Brain microvascular endothelial cell (primary cell): Measurements from ENCODE around the gene EXOG.

Experiments used
- DNase-seq: peaks from one replicate; pipeline ENCODE4 v3.0.0-alpha.2; 2020
- H3K27ac ChIP-seq: fragments of 250-450 bp; sonication (Bioruptor Pico); 2 replicates; pipeline ENCODE4 v1.5.1; 2020; ENCODE audit warnings: mild to moderate bottlenecking, moderate library complexity
- H3K27me3 ChIP-seq: fragments of 250-450 bp; sonication (Bioruptor Pico); replicated peaks from 2 replicates; pipeline ENCODE4 v1.5.1; 2020; ENCODE audit warnings: mild to moderate bottlenecking
- H3K36me3 ChIP-seq: fragments of 250-450 bp; sonication (Bioruptor Pico); replicated peaks from 2 replicates; pipeline ENCODE4 v1.5.1; 2020; ENCODE audit warnings: mild to moderate bottlenecking
- H3K4me3 ChIP-seq: 2 replicates; pipeline ENCODE4 v1.5.1; 2011; ENCODE audit warnings: low read depth, mild to moderate bottlenecking, control low read depth, low read length, moderate library complexity
- in situ Hi-C: cut with HindIII; loops from 2 replicates; pipeline ENCODE4 v1.10.0; 2017; ENCODE audit warnings: low sequenced_read_pairs, low pct_ligation_motif_present
- TF ChIP-seq, protein P1 (sequence below): IDR thresholded peaks from 2 replicates; pipeline ENCODE4 v1.5.1; 2011; ENCODE audit warnings: low read depth, mild to moderate bottlenecking, moderate library complexity, low read length, control low read depth, inconsistent platforms; ENCODE audit errors: missing control alignments

The EXOG gene

DNA sequence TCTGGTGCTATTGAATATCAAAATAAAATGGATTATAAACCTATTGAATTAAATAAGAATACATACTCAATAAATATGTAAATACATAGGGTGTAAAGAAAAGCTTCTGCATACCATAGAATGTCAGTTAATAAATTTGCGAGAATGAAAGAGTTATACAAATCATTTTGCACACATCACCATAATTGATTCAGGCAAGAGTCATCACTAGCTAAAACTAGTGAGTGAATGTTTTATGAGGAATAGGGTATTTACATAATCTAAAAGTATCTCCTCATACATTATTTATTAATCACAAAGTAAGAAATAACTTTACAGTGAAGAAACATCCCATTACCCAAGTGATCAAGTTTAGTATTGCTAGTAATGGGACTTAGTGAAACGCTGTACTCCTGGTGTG is 13.6 kb downstream of the EXOG start:
- Histone ChIP-seq H3K27ac (no peak overlapping the region), H3K36me3 (peaks cover 11% of the 10 kb centered on the region), H3K27me3 (no peaks in the 10 kb centered on the region), H3K4me3 (no peak overlapping the region)
- no peak for DNase-seq
- TF ChIP-seq, protein P1, sequence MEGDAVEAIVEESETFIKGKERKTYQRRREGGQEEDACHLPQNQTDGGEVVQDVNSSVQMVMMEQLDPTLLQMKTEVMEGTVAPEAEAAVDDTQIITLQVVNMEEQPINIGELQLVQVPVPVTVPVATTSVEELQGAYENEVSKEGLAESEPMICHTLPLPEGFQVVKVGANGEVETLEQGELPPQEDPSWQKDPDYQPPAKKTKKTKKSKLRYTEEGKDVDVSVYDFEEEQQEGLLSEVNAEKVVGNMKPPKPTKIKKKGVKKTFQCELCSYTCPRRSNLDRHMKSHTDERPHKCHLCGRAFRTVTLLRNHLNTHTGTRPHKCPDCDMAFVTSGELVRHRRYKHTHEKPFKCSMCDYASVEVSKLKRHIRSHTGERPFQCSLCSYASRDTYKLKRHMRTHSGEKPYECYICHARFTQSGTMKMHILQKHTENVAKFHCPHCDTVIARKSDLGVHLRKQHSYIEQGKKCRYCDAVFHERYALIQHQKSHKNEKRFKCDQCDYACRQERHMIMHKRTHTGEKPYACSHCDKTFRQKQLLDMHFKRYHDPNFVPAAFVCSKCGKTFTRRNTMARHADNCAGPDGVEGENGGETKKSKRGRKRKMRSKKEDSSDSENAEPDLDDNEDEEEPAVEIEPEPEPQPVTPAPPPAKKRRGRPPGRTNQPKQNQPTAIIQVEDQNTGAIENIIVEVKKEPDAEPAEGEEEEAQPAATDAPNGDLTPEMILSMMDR: no peak
- in situ Hi-C loops: loop anchor here (25.0 kb wide), 2 partner anchors 328 to 503 kb away; no protein-coding TSS in a partner anchor

DNA sequence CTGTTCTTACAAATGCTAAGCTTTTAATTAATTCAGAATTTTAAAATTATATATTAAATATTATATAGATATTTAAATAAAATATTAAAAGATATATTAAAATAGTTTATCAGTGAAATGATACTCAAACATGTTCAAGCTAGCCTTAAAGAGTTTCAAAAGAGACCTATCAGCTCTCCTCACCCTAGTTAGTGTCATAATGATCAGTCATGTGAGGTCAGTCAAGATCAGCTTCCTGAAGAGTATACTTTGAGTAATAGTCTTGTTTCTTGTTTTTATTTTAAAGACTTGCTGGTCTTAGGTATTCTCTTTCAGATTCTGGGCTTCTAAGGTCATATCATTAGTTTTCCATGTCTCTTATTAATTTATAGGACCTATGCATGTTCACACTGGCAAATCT is 14.5 kb downstream of the EXOG start:
- H3K27me3 ChIP-seq: no peaks in the 10 kb centered on the region
- in situ Hi-C loops: loop anchor here (25.0 kb wide), 2 partner anchors 327 to 502 kb away; no protein-coding TSS in a partner anchor
- H3K36me3 ChIP-seq: peaks cover 11% of the 10 kb centered on the region
- DNase-seq: no peak
- TF ChIP-seq, protein P1: no peak
- no peak overlapping the region for H3K4me3 ChIP-seq
- H3K27ac ChIP-seq: no peak overlapping the region

DNA sequence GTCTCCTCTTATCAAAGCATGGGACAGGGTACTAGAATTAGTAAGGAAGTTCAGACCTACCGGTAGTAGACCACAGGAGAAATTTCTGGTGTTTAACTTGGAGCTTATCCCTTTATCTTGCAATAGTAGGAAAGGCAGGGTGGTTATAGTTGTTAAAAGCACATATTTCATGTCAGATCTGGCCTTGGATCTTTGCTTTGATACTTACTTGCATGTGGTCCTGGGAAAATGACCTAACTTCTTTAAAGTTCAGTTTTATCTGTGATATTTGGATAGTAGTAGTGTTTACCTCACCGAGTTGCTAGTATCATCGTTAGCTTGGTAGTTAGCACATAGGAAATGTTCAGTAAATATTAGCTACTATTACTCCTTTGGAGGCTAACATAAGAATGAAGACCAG is 15.4 kb downstream of the EXOG start:
- no peak for DNase-seq
- H3K36me3 ChIP-seq: peaks cover 11% of the 10 kb centered on the region
- H3K27me3 ChIP-seq: no peaks in the 10 kb centered on the region
- H3K4me3 ChIP-seq: no peak overlapping the region
- in situ Hi-C loops: loop anchor here (25.0 kb wide), 2 partner anchors 326 to 501 kb away; no protein-coding TSS in a partner anchor
- H3K27ac ChIP-seq: no peak overlapping the region
- TF ChIP-seq, protein P1: no peak

DNA sequence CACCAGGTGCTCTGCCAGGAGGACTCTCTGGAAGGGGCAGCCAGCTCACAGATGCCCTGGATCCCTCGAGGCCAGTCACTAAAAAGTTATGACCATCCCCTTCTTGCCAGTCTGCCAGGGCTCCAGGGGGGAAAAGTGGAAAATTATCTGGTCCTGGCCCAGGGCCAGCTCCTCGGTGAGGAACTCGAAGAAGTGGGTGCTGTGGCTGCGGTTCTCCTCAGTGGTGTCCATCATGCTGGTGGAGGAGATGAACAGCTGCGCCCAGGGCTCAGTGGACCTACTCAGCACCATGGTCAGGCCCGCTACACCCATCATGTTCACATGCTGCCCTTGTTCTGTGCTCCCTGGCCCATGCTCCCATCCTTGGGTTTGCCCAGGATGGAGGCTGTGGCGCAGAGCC is 19.2 kb downstream of the EXOG start:
- in situ Hi-C loops: loop anchor here (25.0 kb wide), 2 partner anchors 322 to 497 kb away; no protein-coding TSS in a partner anchor
- DNase-seq: no peak
- H3K4me3 ChIP-seq: no peak overlapping the region
- TF ChIP-seq, protein P1: no peak
- no peak overlapping the region for H3K27ac ChIP-seq
- H3K27me3 ChIP-seq: no peaks in the 10 kb centered on the region
- peaks cover 2% of the 10 kb centered on the region for H3K36me3 ChIP-seq

DNA sequence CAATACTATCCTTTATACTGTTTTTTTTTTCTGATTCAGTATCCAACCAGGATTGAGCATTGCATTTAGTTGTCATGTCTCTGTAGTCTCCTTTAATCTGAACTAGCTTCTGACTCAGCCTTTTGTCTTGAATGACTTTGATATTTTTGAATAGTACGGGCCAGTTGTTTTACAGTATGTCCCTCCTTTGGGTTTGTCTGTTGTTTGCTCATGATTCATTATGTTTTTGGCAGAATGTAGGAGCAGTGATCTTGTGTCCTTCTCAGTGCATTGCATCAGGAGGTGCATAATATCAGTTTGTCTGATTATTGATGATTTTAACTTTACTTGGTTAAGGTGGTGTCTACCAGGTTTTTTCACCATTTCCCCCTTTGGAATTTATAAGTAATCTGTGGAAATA is 20.5 kb downstream of the EXOG start:
- H3K27me3 ChIP-seq: no peaks in the 10 kb centered on the region
- no peaks in the 10 kb centered on the region for H3K36me3 ChIP-seq
- H3K4me3 ChIP-seq: no peak overlapping the region
- in situ Hi-C loops: loop anchor here (25.0 kb wide), 2 partner anchors 321 to 496 kb away; no protein-coding TSS in a partner anchor
- TF ChIP-seq, protein P1: no peak
- no peak overlapping the region for H3K27ac ChIP-seq
- no peak for DNase-seq

DNA sequence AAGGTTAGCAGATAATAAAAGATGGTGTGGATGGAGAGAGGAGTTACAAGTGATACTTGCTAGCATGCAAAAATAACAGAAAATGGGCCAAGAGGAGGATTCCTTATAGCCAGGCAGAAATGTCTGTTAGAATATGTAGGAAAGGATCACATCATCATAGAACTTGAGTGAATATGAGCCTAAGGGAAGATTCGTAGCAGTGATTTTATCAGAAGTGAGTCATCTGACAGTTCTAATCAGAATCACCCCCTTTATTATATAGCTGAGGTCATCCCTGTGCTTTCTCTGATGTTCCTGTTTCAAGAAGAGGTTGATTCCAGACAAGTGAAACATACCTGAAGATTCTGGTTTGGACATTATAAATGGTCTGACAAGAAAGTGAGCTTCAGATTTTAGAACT is 22.9 kb downstream of the EXOG start:
- DNase-seq: no peak
- TF ChIP-seq, protein P1: no peak
- Histone ChIP-seq H3K27ac (no peak overlapping the region), H3K36me3 (no peaks in the 10 kb centered on the region), H3K4me3 (no peak overlapping the region), H3K27me3 (no peaks in the 10 kb centered on the region)
- in situ Hi-C loops: loop anchor here (25.0 kb wide), 2 partner anchors 318 to 493 kb away; no protein-coding TSS in a partner anchor
